Measurements from ENCODE around the gene SGSH. TPM values are rescaled to one million over a fixed set of nuclear protein-coding genes. Genes with fewer than 3 reads are reported as not detected.

The SGSH gene
- total RNA-seq, 4 donors from 2014 or later, result 26.1 to 50.5 (median 34.6) TPM

- 75 to 88% methylated on average over 21 of the region's 21 CpGs for WGBS, 2 donors
- Histone ChIP-seq H3K9me3 (no peaks in the 10 kb centered on the region), H3K27me3 (no peaks in the 10 kb centered on the region), H3K27ac (peak overlapping the region in 2 of 4 donors; percentile 38 to 75), H3K4me1 (peaks cover 0 to 14% (median 3%) of the 10 kb centered on the region in 4 donors), H3K36me3 (peaks cover 0 to 48% (median 0%) of the 10 kb centered on the region in 3 donors), H3K4me3 (no peak overlapping the region)
- TF ChIP-seq EP300 (IDR thresholded peaks at IDR 0.05) (no peak), POLR2A (IDR thresholded peaks at IDR 0.05) (no peak), CTCF (IDR thresholded peaks at IDR 0.05) (no peak)
- DNase-seq (ENCODE audit: low spot score in 2 of 2), result no peak
Observed at GRCh38 chr17:80253631-80254395, 33.7 kb upstream of the SGSH start.

GRCh38 chr17:80252871-80253270 is 32.7 kb upstream of the SGSH start:
- Histone ChIP-seq H3K36me3 (peaks cover 0 to 57% (median 0%) of the 10 kb centered on the region in 3 donors), H3K9me3 (no peaks in the 10 kb centered on the region), H3K27me3 (no peaks in the 10 kb centered on the region), H3K4me1 (peaks cover 0 to 9% (median 3%) of the 10 kb centered on the region in 4 donors), H3K4me3 (no peak overlapping the region), H3K27ac (no peak overlapping the region)
- DNase-seq (ENCODE audit: low spot score in 2 of 2), result peak in 1 of 2 donors; percentile 29
- WGBS, 2 donors, result 58 to 69% methylated on average over 13 of the region's 13 CpGs
- TF ChIP-seq CTCF (IDR thresholded peaks at IDR 0.05) (peak in 3 of 5 experiments; percentile 17 to 58 (median 37)), EP300 (IDR thresholded peaks at IDR 0.05) (no peak), POLR2A (IDR thresholded peaks at IDR 0.05) (no peak)

- no peak for DNase-seq (ENCODE audit: low spot score in 2 of 2)
- Histone ChIP-seq H3K4me1 (peaks cover 0 to 9% (median 3%) of the 10 kb centered on the region in 4 donors), H3K36me3 (peaks cover 0 to 65% (median 0%) of the 10 kb centered on the region in 3 donors), H3K27me3 (no peaks in the 10 kb centered on the region), H3K27ac (no peak overlapping the region), H3K9me3 (no peaks in the 10 kb centered on the region), H3K4me3 (no peak overlapping the region)
- 82 to 86% methylated on average over 11 of the region's 11 CpGs for WGBS, 2 donors
- TF ChIP-seq POLR2A (IDR thresholded peaks at IDR 0.05), result no peak
- TF ChIP-seq EP300 (IDR thresholded peaks at IDR 0.05), result no peak
- TF ChIP-seq CTCF (IDR thresholded peaks at IDR 0.05), result no peak
Observed at GRCh38 chr17:80251966-80252365, 31.8 kb upstream of the SGSH start.

- Histone ChIP-seq H3K9me3 (no peaks in the 10 kb centered on the region), H3K4me3 (no peak overlapping the region), H3K27me3 (no peaks in the 10 kb centered on the region), H3K4me1 (no peaks in the 10 kb centered on the region), H3K27ac (no peak overlapping the region), H3K36me3 (peaks cover 0 to 92% (median 0%) of the 10 kb centered on the region in 3 donors)
- DNase-seq (ENCODE audit: low spot score in 2 of 2), result no peak
- no peak for TF ChIP-seq CTCF (IDR thresholded peaks at IDR 0.05)
- TF ChIP-seq EP300 (IDR thresholded peaks at IDR 0.05), result no peak
- 81 to 85% methylated on average over 17 to 26 of the region's 26 CpGs for WGBS, 2 donors
Observed at GRCh38 chr17:80248894-80249710, 29.0 kb upstream of the SGSH start.

Data from tibial nerve (tissue), 4 donors.